ENCODE results near the gene FER. TPM values are rescaled to one million over a fixed set of nuclear protein-coding genes. Genes with fewer than 3 reads are reported as not detected.

FER gene
- total RNA-seq, 1 experiment from 2014 or later, result 22.1 TPM

DNA sequence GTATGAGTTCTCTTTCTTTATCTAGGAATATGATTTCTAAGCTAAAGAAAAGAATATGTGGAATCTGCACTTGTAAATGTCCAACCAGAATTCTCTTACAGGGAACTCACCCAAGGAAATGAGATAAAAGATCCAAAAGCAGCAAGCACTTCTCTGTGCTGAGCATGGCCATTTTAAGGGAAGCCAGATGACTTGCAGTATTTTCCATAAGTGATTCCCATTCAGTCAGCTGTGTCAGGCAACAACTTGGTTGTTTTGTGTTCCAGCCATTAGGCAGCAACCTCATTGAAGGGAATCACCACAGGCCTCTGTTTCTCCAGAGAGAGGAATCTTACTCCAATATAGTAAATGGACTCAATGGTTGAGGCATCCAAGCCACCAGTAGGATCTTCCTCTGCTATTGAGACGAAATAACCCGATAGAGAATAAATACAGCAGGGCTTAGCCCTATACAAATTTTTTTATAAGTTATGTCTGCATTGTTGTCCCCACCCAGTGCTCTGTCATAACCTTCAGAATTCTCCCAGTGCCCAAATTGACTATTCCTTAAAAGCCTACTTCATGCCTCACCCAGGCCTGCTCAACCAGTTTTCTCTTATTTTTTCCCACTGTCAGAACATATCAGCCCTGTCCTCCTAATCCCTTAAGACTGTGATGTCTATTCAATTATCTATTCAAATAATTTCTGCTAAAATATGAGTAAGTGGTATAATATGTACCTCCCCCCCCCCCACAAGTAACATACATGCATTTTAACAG is 425.5 kb downstream of the FER start:
- POLR2A ChIA-PET, result no interaction called here
- H3K27me3 ChIP-seq (ENCODE audit: control insufficient read depth, insufficient read depth, low read length), result no peaks in the 10 kb centered on the region
- intact Hi-C loops (cut with micrococcal nuclease; ENCODE audit: unreplicated experiment), result no loop called here
- no peaks in the 10 kb centered on the region for H3K36me3 ChIP-seq (ENCODE audit: control insufficient read depth, insufficient read depth, low read length)
- H3K4me1 ChIP-seq (ENCODE audit: control insufficient read depth, insufficient read depth, low read length), result no peaks in the 10 kb centered on the region
- H3K27ac ChIP-seq (ENCODE audit: low read length), result no peak overlapping the region
- H3K4me3 ChIP-seq (ENCODE audit: low read depth in 2 of 2, low read length in 2 of 2), result no peak overlapping the region
- no TSS peak for BruUV-seq (replicated peaks)
- no peaks in the 10 kb centered on the region for H3K9me3 ChIP-seq (ENCODE audit: control insufficient read depth, insufficient read depth, low read depth, low read length)
- in situ Hi-C loops (cut with HindIII; ENCODE audit: low pct_unique_long_range_greater_than_20kb, low sequenced_read_pairs), result no loop called here
- CTCF ChIA-PET, result no interaction called here
- ATAC-seq (no peak), DNase-seq (ENCODE audit: low read depth, low spot score) (no peak)
- TF ChIP-seq, protein P1, sequence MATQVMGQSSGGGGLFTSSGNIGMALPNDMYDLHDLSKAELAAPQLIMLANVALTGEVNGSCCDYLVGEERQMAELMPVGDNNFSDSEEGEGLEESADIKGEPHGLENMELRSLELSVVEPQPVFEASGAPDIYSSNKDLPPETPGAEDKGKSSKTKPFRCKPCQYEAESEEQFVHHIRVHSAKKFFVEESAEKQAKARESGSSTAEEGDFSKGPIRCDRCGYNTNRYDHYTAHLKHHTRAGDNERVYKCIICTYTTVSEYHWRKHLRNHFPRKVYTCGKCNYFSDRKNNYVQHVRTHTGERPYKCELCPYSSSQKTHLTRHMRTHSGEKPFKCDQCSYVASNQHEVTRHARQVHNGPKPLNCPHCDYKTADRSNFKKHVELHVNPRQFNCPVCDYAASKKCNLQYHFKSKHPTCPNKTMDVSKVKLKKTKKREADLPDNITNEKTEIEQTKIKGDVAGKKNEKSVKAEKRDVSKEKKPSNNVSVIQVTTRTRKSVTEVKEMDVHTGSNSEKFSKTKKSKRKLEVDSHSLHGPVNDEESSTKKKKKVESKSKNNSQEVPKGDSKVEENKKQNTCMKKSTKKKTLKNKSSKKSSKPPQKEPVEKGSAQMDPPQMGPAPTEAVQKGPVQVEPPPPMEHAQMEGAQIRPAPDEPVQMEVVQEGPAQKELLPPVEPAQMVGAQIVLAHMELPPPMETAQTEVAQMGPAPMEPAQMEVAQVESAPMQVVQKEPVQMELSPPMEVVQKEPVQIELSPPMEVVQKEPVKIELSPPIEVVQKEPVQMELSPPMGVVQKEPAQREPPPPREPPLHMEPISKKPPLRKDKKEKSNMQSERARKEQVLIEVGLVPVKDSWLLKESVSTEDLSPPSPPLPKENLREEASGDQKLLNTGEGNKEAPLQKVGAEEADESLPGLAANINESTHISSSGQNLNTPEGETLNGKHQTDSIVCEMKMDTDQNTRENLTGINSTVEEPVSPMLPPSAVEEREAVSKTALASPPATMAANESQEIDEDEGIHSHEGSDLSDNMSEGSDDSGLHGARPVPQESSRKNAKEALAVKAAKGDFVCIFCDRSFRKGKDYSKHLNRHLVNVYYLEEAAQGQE (IDR thresholded peaks at IDR 0.05; ENCODE audit: insufficient read depth in 1 of 2, low read depth in 2 of 2, low read length in 1 of 2), result no peak

DNA sequence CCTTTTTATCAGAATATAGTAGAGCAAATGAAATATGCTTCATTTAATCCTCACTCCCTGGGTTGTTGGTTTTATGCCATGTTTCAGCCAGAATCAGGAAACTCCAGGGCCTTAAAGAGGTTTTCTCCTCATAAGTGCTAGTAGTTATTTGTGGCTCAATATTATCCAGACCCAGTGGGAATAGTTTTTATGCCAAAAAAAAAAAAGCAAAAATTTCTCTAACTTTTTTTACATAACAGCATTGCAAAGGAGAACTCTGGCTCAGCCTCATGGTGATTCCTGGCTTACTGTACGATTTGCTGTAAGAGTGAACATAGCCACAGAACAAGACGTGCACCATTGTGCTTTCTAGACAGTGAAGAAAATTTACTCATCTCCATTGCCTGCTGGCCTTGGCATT is 429.5 kb downstream of the FER start:
- Histone ChIP-seq H3K36me3 (ENCODE audit: control insufficient read depth, insufficient read depth, low read length) (no peaks in the 10 kb centered on the region), H3K9me3 (ENCODE audit: control insufficient read depth, insufficient read depth, low read depth, low read length) (no peaks in the 10 kb centered on the region), H3K4me3 (ENCODE audit: low read depth in 2 of 2, low read length in 2 of 2) (no peak overlapping the region), H3K27me3 (ENCODE audit: control insufficient read depth, insufficient read depth, low read length) (no peaks in the 10 kb centered on the region), H3K4me1 (ENCODE audit: control insufficient read depth, insufficient read depth, low read length) (no peaks in the 10 kb centered on the region), H3K27ac (ENCODE audit: low read length) (no peak overlapping the region)
- in situ Hi-C loops (cut with HindIII; ENCODE audit: low pct_unique_long_range_greater_than_20kb, low sequenced_read_pairs), result no loop called here
- no peak for ATAC-seq
- intact Hi-C loops (cut with micrococcal nuclease; ENCODE audit: unreplicated experiment), result no loop called here
- BruUV-seq (replicated peaks), result no TSS peak
- TF ChIP-seq, protein P1 (IDR thresholded peaks at IDR 0.05; ENCODE audit: insufficient read depth in 1 of 2, low read depth in 2 of 2, low read length in 1 of 2), result no peak
- ChIA-PET CTCF (no interaction called here), POLR2A (no interaction called here)
- DNase-seq (ENCODE audit: low read depth, low spot score), result no peak

DNA sequence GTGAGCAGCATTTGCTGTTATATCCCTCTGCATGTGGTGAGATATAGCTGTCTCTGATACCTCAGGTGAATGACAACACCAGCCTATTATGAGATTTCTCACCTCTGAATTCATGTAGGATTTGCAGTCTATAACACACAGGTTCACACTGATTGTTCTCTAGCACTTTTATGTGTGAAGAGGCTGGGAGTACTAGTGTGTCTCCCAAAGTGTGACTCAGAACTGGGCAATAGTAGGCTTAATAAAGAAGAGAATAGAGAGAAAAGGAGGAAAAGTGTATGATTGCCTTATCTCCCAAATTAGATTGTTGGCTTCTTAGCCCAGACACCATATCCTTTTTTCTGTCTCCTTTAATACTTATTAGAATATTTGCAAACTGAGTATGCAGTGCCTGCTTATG is 430.1 kb downstream of the FER start:
- CTCF ChIA-PET, result no interaction called here
- in situ Hi-C loops (cut with HindIII; ENCODE audit: low pct_unique_long_range_greater_than_20kb, low sequenced_read_pairs), result no loop called here

More for the DNA sequence above, 430.1 kb downstream of the FER start:
- no peak for DNase-seq (ENCODE audit: low read depth, low spot score)
- intact Hi-C loops (cut with micrococcal nuclease; ENCODE audit: unreplicated experiment), result no loop called here
- Histone ChIP-seq H3K9me3 (ENCODE audit: control insufficient read depth, insufficient read depth, low read depth, low read length) (no peaks in the 10 kb centered on the region), H3K36me3 (ENCODE audit: control insufficient read depth, insufficient read depth, low read length) (no peaks in the 10 kb centered on the region), H3K4me1 (ENCODE audit: control insufficient read depth, insufficient read depth, low read length) (no peaks in the 10 kb centered on the region), H3K27ac (ENCODE audit: low read length) (no peak overlapping the region), H3K4me3 (ENCODE audit: low read depth in 2 of 2, low read length in 2 of 2) (no peak overlapping the region), H3K27me3 (ENCODE audit: control insufficient read depth, insufficient read depth, low read length) (no peaks in the 10 kb centered on the region)
- ATAC-seq, result no peak
- TF ChIP-seq TCF7L2 (IDR thresholded peaks at IDR 0.05; ENCODE audit: low read depth, low read length), result no peak
- TF ChIP-seq SIN3A (IDR thresholded peaks at IDR 0.05; ENCODE audit: borderline replicate concordance, insufficient read depth, low read depth, low read length), result no peak
- TF ChIP-seq POLR2AphosphoS5 (IDR thresholded peaks at IDR 0.05; ENCODE audit: low read depth, low read length), result no peak
- TF ChIP-seq, protein P1 (IDR thresholded peaks at IDR 0.05; ENCODE audit: insufficient read depth in 1 of 2, low read depth in 2 of 2, low read length in 1 of 2), result no peak
- no TSS peak for BruUV-seq (replicated peaks)
- POLR2A ChIA-PET, result no interaction called here

All from Panc1 (cell line).